ENCODE measurements around the gene TMEM97.

Gene TMEM97

DNA sequence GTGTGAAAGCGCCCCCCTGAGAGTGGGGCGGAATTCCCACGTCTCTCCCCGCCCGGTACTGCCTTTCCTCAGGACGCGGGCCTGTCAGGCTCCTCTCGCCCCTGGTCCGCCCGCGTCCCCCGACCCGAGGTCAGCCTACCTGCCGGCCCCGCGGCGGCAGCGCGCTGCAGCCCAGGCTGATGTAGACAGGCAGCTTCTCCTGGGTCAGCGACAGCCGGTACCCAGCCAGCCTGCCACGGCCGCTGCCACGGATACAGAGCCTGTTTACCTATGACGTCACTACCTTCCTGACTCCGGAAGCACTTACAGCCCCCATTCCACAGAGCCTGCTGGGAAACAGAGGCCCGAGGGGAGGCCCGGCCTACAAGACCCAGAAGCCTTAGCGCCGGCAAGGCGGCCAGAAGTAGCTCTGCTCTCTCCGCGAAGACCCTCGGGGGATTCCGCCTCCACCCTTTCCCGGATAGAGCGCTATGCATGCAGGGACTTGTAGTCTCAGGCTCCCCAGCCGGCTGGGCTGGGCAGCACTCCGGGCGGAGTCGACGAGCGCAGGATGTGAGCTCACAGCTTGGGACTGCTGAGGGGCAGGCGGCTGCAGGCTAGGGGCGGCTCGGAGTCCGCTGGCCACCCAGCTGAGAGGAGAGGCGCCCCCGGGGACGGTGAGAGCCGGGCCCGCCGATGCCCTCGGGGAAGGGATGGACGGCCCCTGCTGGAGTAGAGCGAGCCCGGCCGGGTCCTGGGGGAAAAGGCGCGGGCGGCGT lies 16.4 kb downstream of the TMEM97 start, which contains the start of the genes IFT20 and TNFAIP1 (continued):
- TF ChIP-seq, protein P1, sequence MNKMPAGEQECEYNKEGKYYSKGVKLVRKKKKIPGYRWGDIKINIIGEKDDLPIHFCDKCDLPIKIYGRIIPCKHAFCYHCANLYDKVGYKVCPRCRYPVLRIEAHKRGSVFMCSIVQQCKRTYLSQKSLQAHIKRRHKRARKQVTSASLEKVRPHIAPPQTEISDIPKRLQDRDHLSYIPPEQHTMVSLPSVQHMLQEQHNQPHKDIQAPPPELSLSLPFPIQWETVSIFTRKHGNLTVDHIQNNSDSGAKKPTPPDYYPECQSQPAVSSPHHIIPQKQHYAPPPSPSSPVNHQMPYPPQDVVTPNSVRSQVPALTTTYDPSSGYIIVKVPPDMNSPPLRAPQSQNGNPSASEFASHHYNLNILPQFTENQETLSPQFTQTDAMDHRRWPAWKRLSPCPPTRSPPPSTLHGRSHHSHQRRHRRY (tag by site-specific recombination; IDR thresholded peaks at IDR 0.05), result no peak
- TF ChIP-seq, protein P2, sequence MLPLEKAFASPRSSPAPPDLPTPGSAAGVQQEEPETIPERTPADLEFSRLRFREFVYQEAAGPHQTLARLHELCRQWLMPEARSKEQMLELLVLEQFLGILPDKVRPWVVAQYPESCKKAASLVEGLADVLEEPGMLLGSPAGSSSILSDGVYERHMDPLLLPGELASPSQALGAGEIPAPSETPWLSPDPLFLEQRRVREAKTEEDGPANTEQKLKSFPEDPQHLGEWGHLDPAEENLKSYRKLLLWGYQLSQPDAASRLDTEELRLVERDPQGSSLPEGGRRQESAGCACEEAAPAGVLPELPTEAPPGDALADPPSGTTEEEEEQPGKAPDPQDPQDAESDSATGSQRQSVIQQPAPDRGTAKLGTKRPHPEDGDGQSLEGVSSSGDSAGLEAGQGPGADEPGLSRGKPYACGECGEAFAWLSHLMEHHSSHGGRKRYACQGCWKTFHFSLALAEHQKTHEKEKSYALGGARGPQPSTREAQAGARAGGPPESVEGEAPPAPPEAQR (tag by site-specific recombination; IDR thresholded peaks at IDR 0.05), result 0 out of 2 replicates have a peak, but pooled peaks have one; percentile 12
- TF ChIP-seq, protein P3, sequence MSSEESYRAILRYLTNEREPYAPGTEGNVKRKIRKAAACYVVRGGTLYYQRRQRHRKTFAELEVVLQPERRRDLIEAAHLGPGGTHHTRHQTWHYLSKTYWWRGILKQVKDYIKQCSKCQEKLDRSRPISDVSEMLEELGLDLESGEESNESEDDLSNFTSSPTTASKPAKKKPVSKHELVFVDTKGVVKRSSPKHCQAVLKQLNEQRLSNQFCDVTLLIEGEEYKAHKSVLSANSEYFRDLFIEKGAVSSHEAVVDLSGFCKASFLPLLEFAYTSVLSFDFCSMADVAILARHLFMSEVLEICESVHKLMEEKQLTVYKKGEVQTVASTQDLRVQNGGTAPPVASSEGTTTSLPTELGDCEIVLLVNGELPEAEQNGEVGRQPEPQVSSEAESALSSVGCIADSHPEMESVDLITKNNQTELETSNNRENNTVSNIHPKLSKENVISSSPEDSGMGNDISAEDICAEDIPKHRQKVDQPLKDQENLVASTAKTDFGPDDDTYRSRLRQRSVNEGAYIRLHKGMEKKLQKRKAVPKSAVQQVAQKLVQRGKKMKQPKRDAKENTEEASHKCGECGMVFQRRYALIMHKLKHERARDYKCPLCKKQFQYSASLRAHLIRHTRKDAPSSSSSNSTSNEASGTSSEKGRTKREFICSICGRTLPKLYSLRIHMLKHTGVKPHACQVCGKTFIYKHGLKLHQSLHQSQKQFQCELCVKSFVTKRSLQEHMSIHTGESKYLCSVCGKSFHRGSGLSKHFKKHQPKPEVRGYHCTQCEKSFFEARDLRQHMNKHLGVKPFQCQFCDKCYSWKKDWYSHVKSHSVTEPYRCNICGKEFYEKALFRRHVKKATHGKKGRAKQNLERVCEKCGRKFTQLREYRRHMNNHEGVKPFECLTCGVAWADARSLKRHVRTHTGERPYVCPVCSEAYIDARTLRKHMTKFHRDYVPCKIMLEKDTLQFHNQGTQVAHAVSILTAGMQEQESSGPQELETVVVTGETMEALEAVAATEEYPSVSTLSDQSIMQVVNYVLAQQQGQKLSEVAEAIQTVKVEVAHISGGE (tag by site-specific recombination; conservative IDR thresholded peaks at IDR 0.05; ENCODE audit: low read depth), result peak; percentile 90
- TF ChIP-seq ZNF843 (tag by site-specific recombination; IDR thresholded peaks at IDR 0.05), result 0 out of 2 replicates have a peak, but pooled peaks have one; percentile 24
- no peak for TF ChIP-seq HOXC10 (CRISPR knock-in tag; IDR thresholded peaks at IDR 0.05)
- TF ChIP-seq ZFP41 (tag by site-specific recombination; IDR thresholded peaks at IDR 0.05; ENCODE audit: borderline replicate concordance), result no peak
- TF ChIP-seq ZBTB21 (tag by site-specific recombination; IDR thresholded peaks at IDR 0.05), result peak; percentile 100
- no peak for TF ChIP-seq ZNF133 (tag by site-specific recombination; IDR thresholded peaks at IDR 0.05)
- TF ChIP-seq, protein P4, sequence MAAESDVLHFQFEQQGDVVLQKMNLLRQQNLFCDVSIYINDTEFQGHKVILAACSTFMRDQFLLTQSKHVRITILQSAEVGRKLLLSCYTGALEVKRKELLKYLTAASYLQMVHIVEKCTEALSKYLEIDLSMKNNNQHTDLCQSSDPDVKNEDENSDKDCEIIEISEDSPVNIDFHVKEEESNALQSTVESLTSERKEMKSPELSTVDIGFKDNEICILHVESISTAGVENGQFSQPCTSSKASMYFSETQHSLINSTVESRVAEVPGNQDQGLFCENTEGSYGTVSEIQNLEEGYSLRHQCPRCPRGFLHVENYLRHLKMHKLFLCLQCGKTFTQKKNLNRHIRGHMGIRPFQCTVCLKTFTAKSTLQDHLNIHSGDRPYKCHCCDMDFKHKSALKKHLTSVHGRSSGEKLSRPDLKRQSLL (tag by site-specific recombination; IDR thresholded peaks at IDR 0.05), result peak; percentile 49
- TF ChIP-seq, protein P5, sequence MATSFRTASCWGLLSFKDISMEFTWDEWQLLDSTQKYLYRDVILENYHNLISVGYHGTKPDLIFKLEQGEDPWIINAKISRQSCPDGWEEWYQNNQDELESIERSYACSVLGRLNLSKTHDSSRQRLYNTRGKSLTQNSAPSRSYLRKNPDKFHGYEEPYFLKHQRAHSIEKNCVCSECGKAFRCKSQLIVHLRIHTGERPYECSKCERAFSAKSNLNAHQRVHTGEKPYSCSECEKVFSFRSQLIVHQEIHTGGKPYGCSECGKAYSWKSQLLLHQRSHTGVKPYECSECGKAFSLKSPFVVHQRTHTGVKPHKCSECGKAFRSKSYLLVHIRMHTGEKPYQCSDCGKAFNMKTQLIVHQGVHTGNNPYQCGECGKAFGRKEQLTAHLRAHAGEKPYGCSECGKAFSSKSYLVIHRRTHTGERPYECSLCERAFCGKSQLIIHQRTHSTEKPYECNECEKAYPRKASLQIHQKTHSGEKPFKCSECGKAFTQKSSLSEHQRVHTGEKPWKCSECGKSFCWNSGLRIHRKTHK (tag by site-specific recombination; IDR thresholded peaks at IDR 0.05), result no peak
- TF ChIP-seq, protein P6, sequence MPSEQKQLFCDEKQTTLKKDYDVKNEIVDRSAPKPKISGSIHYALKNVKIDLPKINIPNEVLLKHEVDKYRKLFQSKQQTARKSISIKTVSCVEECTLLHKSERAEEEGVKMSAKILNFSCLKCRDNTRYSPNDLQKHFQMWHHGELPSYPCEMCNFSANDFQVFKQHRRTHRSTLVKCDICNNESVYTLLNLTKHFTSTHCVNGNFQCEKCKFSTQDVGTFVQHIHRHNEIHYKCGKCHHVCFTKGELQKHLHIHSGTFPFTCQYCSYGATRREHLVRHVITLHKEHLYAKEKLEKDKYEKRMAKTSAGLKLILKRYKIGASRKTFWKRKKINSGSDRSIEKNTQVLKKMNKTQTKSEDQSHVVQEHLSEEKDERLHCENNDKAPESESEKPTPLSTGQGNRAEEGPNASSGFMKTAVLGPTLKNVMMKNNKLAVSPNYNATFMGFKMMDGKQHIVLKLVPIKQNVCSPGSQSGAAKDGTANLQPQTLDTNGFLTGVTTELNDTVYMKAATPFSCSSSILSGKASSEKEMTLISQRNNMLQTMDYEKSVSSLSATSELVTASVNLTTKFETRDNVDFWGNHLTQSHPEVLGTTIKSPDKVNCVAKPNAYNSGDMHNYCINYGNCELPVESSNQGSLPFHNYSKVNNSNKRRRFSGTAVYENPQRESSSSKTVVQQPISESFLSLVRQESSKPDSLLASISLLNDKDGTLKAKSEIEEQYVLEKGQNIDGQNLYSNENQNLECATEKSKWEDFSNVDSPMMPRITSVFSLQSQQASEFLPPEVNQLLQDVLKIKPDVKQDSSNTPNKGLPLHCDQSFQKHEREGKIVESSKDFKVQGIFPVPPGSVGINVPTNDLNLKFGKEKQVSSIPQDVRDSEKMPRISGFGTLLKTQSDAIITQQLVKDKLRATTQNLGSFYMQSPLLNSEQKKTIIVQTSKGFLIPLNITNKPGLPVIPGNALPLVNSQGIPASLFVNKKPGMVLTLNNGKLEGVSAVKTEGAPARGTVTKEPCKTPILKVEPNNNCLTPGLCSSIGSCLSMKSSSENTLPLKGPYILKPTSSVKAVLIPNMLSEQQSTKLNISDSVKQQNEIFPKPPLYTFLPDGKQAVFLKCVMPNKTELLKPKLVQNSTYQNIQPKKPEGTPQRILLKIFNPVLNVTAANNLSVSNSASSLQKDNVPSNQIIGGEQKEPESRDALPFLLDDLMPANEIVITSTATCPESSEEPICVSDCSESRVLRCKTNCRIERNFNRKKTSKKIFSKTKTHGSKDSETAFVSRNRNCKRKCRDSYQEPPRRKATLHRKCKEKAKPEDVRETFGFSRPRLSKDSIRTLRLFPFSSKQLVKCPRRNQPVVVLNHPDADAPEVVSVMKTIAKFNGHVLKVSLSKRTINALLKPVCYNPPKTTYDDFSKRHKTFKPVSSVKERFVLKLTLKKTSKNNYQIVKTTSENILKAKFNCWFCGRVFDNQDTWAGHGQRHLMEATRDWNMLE (tag by site-specific recombination; conservative IDR thresholded peaks at IDR 0.05; ENCODE audit: low read depth), result peak; percentile 96
